HG03571 (cell line): ENCODE measurements around the gene LCAT.
A peak's percentile ranks its signal among the peaks of the same experiment; 100 is the strongest.

Source experiments
- ATAC-seq: cut with Tn5 transposase; IDR thresholded peaks from one replicate; pipeline ENCODE4 v1.9.1; 2021; ENCODE audit not compliant: unreplicated experiment

Gene LCAT

DNA sequence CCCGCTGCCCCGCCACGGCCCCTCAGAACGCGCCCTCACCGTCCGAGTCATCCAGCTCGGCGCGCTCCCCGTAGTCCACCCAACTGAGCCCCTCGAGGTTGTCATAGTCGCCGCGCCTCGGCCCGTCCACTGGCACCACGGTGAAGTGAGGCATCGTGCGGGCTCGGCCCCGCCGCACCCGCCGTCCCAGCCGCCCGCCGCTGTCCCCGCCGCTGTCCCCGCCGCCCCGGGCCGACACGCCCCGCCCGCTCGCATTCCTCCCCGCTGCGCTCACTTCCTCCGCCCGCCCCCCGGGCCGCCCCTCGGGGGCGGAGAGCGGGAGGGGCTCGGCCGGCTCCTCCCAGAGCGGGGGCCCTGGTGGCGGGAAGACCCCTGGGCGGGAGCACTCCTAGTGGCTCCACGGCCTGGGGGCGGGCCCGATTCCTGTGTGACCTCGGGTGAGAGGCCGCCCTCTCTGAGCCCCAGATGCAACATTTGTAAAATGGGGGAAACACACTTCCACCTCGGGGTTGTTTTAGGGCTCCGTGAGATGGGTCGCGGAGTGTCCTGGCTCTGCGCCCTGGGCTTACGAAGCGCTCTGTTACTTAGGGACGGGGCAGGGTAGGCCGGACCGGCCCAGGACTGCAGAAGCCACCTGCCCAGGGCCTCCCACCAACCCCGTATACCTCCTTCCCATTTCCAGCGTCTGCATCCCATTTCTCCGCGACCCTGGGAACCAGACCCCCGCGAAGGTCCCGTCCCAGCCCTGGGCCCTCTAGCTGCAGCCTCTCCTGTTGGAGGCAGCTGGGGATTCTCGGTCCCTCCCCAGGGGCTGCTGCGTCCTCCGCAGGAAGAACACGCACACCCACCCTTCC, 24.7 kb upstream of the LCAT start, which contains the start of gene SLC12A4:
Gene SLC12A4 (minus strand): TSS at position 238 of the 854 bp plus-strand sequence. CDS start 84 bp downstream, at position 154.
- ATAC-seq: peak; percentile 80

DNA sequence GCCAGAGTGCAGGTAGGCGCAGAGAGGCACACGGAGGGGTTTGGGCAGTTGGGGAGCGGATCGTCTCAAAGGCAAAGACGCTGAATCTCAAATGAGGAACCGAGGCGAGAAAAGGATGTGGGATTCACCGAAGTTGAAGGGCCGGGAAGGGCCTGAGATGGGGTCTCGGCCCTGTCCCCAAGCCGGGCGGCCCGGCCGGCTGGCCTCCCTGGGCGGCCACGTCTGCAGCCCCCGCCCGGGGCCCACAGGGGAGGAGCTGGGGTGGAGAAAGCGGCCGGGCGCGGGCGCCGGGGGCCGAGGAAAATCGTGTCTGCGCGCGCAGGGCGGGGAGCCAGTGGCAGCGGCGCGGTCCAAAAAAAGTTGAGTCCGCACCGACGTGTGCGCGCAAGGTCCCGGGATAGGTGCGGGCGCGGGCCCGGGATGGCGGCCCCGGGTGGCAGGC, 24.1 kb upstream of the LCAT start:
- ATAC-seq: peak; percentile 20

DNA sequence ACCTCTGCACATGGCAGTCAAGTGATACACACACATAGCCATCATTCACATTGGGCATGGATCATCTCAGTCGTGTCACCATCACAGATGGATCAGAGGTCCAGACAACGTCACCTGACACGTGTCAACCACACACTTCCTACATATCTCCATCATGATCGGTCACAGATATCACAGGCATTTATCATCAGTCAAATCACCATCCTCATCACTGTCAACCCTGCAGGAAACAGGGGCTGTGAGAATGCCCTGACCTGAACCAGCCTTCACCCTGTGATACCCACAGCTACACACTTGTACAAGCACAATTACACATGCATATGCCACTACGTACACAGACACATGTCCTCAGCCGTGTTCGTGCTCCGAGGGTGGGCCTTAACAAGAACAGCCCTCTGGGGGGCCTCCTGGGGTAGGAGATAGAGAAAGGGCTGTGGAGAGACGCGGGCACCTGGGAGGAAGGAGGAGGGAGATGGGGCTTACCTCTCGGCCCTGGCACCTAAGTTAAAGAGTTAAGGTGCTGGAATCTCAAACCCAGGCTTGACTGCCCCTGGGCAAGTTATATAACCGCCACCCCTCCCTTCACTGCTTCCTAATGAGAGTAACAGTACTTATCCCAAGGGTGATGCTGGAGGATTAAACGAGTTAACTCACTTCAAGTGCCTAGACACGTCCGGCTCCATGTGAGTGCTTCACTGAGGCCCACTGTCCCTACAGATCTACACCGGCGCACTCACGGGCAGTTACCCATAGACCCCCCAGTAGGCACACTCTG, 23.4 kb upstream of the LCAT start:
- ATAC-seq: no peak

DNA sequence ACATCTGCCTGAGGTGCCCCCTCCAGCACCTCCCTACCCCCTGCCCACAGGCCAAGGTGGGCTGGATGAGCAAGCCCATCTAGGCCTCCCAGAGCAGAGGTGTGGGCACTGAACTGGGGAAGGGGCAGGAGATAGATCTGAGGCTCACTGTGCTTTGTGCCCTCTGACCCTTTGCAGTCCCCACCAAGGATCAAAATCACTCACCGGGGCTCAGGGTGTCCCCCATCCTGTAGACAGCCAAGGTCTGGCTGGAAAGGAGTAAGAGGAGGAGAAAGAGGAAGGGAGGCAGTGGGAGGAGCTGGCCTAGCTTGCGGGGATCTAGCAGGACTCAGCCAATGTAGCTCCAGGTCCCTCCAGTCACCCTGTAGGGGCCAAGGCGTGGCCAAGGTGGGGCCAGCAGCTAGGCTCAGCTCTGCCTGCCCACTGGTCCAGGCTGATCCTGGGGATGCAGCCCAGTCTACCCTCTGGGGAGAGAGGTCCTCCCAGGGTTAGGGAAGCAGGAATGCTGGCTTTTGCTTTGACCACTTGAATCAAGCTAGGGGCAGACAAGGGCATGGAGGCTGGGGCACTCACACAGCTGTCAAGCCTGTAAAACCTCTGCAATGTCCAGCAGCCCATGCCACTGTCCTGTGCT, 22.7 kb upstream of the LCAT start:
- no peak for ATAC-seq

DNA sequence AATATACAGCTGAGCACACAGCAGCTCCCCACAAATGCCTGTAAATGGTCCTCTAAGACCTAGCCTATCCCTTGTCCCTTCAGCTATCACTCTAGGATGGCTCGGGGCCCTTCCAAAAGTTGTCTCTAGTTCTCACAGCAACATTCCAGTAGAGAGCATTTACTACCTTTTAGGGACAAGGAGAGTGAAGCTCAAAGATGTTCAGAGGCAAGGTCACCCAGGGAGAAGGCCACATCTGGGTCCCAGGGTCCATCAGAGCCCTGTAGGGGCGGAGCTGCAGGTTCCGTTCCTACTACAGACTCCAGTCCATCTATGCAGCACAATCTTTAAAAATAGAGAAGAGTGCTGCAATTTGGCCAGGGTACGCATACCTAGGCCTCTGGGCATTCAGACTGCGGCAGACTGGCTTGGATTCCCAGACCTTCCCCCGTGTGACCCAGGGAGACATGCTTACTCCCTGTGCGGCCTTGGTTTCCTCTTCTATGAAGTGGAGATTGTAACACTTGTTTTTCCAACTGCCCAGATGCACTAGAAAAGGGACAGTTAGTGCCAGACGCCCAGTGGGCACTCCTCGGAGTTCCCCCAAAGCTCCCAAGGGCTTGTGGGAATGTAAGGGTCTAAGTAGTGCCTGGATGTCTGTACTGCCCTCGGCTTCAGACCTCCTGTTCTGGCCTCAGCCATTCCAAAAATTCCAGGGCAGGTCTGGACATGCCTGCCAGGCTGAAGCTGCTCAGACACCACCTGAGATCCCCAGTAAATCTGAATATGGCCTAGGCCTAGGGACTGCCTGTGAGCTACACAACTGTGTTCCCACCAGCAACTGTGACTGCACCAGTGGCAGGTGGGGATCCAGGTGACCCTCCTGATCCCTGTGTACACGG, 22.0 kb upstream of the LCAT start:
- ATAC-seq: no peak

DNA sequence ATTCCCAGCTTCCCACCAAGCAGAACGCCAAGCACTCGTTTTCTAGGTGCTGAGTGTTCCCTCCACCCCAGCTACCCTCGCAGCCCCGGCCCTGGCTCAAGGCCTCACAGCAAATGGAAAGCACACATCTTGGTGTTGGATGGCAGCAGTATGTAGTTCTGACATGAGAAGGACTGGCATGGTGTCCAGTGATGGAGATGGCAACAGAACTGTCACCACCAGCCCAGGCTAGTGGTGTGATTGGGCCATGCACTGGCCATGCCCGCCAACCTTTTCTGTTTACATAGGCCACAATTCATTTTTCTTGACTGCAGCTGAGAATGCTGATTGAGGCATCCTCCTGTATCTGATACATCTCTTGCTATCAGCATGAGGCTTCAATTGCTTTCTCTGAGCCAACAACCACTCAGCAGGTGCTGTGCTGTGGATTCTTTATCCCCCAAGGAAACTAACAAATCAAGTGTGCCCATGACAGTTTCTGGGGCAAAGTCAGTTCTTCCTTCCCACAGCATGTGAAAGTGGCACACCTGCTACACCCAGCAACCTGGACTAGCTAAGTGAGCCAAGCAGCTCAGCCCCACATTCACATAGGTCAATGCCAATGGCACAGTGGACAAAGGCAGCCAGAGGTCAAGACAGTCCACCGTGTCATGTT, 20.7 kb upstream of the LCAT start:
- ATAC-seq: no peak

DNA sequence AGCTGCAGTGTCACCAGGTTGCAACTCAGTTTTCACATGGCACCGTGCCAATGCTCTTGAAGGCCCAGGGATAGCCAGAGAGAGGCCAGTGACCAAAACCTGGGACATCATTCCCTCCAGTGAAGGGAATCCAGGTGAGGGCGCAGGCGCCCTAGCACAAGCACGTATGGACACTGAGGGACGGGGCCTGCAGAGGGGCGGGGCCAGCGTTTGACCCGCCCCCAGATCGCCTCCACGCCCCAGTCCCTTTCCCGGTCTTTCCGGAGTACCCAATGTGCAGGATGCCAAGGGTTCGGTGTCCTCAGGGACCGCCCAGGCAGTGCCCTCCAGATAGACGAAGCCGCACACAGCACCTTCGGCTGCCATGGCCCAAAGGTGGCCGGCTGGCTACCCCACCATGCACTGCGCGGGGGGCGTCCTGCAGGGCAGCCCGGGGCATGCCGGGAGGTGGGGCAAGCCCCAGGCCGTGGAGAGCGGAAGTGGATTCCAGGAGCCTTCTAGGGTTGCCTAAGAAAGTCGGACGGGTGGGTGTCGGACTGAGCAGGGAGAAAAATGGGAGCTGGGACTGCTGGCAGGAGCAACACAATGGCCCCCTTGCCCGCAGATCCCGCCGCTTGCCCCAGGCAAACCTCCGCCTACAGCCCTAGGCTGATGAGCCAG, 19.9 kb upstream of the LCAT start:
- ATAC-seq: no peak

DNA sequence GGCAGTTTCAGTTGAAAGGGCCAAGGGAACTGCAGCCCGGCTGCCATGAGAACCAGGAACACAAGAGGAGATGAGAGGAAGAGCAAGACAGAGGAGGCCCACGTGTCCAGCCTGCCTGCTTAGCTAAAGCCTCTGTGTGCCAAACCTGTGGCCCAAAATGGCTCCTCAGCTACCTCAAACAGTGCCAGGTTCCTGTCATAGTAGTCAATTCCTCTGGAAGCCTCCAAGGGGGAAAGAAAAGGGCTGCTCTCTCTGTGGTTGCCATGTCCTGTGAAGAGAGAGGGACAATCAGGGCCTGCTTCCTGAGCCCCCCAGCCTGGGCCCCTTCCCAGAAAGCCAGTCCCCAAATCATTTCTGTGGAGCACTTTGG, 19.4 kb upstream of the LCAT start:
- no peak for ATAC-seq

DNA sequence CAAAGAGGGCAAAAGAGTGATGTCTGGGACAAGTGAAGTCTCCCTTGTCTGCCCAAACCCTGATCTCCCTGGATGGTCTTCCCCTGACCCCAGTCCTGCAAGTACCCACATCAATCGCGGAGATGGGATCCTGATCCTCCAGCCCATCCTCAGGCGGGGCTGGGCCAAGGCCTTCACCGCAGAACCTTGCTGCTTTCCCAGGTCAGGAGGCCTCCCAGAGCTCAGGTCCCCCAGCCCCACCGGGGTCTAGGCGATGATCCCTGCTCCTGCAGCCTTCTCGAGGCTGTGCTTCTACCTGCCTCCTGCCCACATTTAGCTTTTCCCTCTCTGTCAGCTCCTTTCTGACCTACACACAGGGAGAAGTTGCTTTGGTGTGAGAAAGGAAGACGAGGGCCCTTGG, 18.2 kb upstream of the LCAT start:
- ATAC-seq: no peak

DNA sequence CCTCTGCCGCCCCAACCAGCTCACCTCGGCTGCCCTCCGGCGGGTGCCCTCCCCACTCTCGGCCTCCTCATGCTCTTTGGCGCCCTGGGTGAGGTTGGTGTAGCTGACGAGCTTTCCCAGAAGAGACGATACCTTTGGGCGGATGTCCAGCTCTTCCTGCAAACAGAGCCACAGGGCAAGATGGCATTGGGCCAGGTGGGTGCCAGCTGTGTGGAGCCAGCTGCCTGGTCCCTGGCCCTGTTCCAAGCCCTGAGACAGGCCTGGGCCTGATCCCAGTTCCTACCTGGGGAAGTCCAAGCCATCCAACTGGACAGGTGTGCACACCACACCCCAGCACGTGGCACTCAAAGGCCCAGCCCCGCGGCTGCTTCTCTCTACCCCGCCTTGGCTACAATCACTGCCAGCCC, 17.6 kb upstream of the LCAT start:
- ATAC-seq: no peak

DNA sequence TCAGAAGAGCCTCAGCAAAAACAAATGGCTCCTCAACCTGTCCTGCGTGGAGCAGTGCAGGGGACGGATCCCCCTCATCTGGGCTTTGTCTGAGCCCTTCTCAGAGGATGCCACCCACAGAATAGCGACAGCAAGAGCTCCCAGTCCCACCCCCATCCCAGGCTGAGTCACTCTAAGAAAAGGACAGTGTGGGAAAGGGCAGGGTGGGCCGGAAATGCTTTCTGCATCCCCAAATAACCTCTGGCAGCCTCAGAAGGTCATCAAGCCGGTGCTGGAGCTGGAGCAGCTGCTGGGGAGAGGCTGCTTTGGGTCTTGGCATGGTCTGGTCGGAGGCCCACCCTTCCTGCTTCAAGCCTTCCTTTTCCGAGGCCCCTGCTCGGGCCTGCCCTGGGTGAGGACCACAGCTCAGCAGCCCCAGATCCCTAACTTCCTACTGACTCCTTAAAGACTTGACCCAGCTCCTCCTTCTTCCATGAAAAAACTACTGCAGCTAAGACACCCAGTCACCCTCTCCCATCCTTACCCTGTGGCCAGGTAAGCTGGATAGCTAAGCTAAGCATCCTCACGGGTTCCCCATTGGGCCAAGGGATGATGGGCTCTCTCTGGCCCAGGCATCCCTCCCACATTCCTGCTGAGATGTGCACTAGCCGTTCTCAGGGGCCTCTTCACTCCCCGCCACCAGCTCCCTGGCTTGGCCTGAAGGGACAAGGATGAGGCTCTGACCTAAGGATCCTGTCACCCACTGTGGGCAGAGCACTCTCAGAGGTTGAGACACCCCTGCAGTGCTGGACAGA, 15.8 kb upstream of the LCAT start:
- no peak for ATAC-seq

DNA sequence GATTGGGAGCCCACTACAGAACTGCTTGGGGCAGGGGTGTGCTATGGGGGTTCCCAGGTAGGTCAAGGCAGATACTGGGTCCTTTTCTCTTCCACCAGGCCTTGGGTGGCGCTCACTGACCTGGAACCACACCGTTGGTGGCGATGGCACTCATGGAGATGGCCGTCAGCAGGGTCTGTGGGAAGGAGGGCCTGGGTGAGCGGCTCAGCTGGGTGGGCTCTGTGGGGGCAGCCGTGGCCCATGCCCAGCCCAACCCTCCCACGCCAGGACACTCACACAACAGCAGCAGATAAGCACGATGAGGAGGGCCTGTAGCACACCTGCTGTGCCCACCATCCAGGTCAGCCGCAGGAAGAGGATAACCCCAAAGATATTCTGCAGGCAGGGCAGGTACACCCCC, 13.7 kb upstream of the LCAT start:
- ATAC-seq: no peak

DNA sequence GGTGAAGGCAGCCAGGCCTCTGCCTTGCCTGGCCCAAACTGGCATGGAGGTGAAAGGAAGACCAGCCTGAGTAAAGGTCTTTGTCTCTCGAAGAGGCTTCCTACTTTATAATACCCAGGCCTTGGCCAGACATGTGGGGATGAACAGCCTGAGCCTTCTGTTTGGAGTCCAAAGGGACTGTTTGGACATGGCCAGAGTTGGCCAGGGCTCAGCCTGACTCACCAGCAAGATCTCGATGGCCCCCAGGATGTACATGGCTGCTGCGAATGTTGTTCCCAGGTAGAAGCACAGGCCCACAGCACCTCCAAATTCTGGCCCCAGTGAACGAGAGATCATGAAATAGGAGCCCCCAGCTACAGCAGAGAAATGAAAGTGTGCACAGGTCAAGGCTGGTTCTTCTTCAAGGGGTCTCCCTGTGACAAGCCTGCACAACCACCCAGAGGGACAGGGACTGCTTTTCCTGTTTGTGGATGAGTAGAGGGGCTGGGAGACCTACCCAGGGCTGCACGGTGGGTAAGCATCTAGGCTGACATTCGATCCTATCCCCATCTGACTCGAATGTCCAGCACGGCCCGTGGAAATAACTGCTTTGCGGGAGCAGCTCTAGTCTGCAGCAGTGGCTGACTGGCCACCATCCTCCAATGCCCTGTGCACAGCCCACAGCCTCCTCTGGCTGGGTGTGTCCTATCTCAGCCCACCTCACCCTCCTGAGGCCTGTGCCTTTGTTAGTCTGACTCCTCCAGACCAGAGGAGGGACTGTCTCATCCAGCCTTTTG, 10.7 kb upstream of the LCAT start:
- ATAC-seq: no peak

DNA sequence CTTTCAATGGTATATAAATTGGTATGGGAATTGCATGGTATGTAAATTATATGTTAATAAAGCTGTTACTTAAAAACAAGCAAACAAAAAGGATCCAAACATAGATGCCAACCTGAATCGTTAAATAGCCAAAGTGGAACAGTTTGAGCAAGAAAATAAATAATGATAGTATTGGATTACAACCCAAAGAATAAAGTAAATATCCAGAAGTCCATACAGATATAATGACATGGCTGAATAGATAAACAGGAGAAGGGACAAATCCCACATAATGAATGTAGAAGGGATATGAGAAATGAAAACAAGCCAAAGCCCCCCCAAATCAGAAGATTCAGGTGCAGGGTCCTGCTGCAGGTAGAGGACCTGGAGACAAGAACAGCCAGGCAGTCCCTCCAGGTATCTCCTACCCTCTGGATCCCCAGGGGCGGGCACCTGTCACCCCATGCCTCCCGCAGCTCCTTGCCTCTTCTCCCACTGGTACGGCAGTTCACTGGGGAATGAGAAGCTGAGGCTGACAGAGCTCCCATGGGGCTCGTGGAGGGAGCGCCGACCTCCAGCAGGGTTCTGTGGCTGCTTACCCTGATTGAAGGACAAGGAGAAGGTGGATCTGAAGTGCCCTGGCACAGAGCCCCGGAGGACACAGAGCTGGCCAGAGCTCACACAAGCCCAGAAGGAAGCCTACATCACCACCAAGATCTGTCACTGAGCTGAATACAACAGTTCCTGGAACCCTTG, 9.9 kb upstream of the LCAT start:
- ATAC-seq: no peak

DNA sequence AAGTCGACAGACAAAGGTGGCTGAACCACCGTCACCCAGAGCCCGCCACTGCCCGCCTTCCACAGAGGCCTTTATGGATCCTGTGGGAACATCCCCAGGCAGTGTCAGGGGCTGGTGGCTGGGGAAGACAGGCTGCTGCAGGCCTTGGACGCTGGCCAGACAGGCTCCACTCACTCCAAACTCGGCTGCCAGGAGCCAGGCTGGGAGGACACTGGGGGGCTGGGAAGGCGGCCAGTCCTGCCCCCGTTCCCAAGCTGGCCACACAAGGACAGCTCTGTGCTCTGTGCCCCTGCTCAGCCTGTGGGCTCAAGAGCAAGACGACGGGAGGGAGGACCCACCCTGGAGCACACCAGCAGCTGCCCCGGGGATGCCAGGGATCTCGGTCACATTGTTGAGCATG, 7.6 kb upstream of the LCAT start:
- no peak for ATAC-seq

DNA sequence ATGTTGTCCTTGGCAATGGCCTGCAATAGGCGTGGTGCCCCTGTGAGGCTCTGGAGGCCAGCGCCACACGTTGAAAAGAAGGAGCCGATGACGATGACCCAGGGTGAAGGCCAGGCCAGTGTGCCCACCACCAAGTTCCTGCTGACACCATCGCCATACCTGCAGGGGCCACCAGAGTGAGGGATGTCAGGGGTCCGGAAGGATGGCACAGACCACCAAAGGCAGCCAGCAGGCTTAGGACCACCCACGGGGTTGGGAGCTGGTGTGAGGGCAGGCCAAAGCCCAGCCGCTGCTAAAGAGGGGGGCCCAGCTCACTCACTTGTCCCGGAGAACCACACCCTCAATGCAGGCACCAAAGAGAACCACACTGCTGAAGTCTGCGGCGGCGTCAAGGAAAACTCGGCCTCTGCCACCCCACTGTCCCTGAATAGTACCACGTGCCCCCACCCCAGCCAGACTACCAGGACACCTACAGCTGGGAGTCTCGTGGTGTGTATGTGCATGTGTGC, 6.5 kb upstream of the LCAT start:
- no peak for ATAC-seq

DNA sequence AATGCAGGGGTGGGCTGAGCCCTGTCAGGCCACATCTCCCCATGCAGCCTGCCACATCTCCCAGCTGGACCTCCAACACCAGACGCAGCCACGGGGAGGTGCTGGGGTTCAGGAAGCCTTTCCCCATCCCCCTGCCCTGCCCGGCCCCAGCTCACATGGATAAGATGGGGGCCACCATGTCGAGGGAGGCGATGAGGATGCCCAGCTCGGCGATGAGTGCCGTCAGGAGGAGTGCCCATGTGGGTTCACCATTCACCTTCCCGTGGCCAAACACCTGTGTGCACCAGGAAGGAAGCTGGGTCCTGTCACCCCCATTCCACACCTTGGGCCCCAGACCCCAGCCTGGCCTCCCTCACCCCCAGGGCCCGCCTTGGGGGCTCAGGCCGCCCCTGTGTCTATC, 5.7 kb upstream of the LCAT start:
- no peak for ATAC-seq
